Muscle of leg (tissue), 16 donors: Measurements from ENCODE around the gene CCDC174. TPM values are rescaled to one million over a fixed set of nuclear protein-coding genes. Genes with fewer than 3 reads are reported as not detected.
"Not testable (repeated sequence)": the region's sequence is repeated elsewhere in the genome, so short reads cannot be mapped to it uniquely, and the experiment has no call there.

Experiments
- DNase-seq: peaks from one replicate; pipeline ENCODE4 v3.0.0; 2013
- H3K27ac ChIP-seq: one replicate; pipeline ENCODE4 v1.5.1; 2013; ENCODE audit warnings: mild to moderate bottlenecking, low read length, control low read depth
- H3K27me3 ChIP-seq: one replicate; pipeline ENCODE4 v1.6.1; 2013; ENCODE audit warnings: low read length; ENCODE audit not compliant: control insufficient read depth, insufficient read depth
- H3K36me3 ChIP-seq: one replicate; pipeline ENCODE4 v1.6.1; 2013; ENCODE audit warnings: low read length; ENCODE audit not compliant: control insufficient read depth, insufficient read depth
- H3K4me1 ChIP-seq: one replicate; pipeline ENCODE4 v1.6.1; 2013; ENCODE audit warnings: low read length; ENCODE audit not compliant: control insufficient read depth, insufficient read depth
- H3K4me3 ChIP-seq: one replicate; pipeline ENCODE4 v1.5.1; 2013; ENCODE audit warnings: low read length, control low read depth
- H3K9me3 ChIP-seq: replicated peaks from 2 replicates; pipeline ENCODE4 v1.6.1; 2013; ENCODE audit warnings: low read depth, low read length; ENCODE audit not compliant: control insufficient read depth
- WGBS: methylation state at CpG from one replicate; pipeline ENCODE4 v1.1.5; 2013; ENCODE audit warnings: missing lambda C conversion rate; ENCODE audit not compliant: insufficient coverage; 5-methylcytosine and 5-hydroxymethylcytosine counted together
- long read RNA-seq, 11 donors: transcript quantifications; one replicate each; lab custom pipeline, GENCODE V29; 2026
- polyA plus RNA-seq, 8 donors: library from polyadenylated mRNA; unstranded; fragments of 120-200 nt; gene quantifications; one replicate each; pipeline versions ENCODE4 v1.2.1 to v1.2.3, GENCODE V29; 2013; ENCODE audit warnings: inconsistent platforms in 1 of 8, low replicate concordance in 1 of 8; ENCODE audit not compliant: insufficient read length in 8 of 8, insufficient read depth in 1 of 8
- total RNA-seq: library from RNA; stranded (reverse); fragments of 120-200 nt; gene quantifications from one replicate; pipeline ENCODE4 v1.2.4, GENCODE V29; 2013

CCDC174 gene
- total RNA-seq, result 21.0 TPM
- 10 to 100 TPM; 14.8 to 19.6 (median 17.2) TPM for polyA plus RNA-seq
- long read RNA-seq, donor 1, partial matches to known transcripts, result 0 of 2 reads
- long read RNA-seq, donor 1, other reads (novel, unspliced or antisense), result 0 of 2 reads
- long read RNA-seq, donor 2, result 0 reads
- long read RNA-seq, donor 3, transcript CCDC174-202 (11 exons, 2,942 nt), result major isoform, 5 of 5 reads
- long read RNA-seq, donor 3, partial matches to known transcripts, result 0 of 5 reads
- long read RNA-seq, donor 3, other reads (novel, unspliced or antisense), result 0 of 5 reads
- long read RNA-seq, donor 4, result 0 reads
- long read RNA-seq, donor 5, partial matches to known transcripts, result 0 of 5 reads
- long read RNA-seq, donor 5, other reads (novel, unspliced or antisense), result 0 of 5 reads
- long read RNA-seq, donor 6, partial matches to known transcripts, result 0 of 2 reads
- long read RNA-seq, donor 6, other reads (novel, unspliced or antisense), result 0 of 2 reads
- long read RNA-seq, donor 7, partial matches to known transcripts, result 0 of 2 reads
- long read RNA-seq, donor 7, other reads (novel, unspliced or antisense), result 0 of 2 reads
- long read RNA-seq, donor 8, partial matches to known transcripts, result 0 of 2 reads
- long read RNA-seq, donor 8, other reads (novel, unspliced or antisense), result 0 of 2 reads
- long read RNA-seq, donor 9, partial matches to known transcripts, result 0 of 3 reads
- long read RNA-seq, donor 9, other reads (novel, unspliced or antisense), result 0 of 3 reads
- long read RNA-seq, donor 10, partial matches to known transcripts, result 0 of 3 reads
- long read RNA-seq, donor 10, other reads (novel, unspliced or antisense), result 0 of 3 reads
- long read RNA-seq, donor 11, partial matches to known transcripts, result 0 of 6 reads
- long read RNA-seq, donor 11, other reads (novel, unspliced or antisense), result 0 of 6 reads

DNA sequence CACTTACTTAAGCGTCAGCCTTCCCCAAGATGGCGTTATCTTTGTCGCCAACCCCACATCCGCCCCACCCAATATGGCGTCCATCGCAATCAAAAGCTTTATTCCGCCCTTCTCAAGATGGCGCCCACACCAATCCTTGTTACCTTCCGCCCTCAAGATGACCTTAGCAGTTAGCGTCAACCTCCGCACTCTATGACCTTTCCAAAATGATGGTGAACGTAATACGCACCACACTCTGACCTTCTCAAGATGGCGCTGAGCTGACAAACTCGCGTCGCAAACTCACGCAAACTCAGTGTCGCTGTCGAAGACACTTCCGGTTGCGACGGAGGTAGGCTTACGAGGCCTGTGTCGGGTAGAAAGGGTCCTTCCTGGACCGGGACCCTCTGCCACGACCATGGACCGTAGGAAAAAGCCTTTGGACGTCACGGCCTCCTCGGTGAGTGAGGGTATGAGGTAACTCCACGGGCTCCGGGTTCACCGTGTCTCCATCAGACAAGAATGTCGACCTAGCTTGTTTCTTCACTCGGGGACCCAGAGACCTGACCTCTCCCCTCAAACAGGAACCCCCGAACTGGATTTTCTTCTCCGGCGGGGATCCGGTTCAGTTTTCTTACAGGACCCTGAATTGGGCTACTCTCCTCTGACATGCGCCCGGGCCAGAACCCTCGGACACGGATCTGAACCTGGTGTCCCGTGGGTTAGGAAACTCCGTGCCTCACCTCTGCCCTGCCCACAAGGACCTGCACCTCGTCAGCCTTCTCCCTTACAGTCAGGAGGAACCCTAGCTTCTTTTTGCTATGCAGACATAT, at the start of gene CCDC174:
CCDC174 (plus strand) TSS at position 323 of the 812 bp plus-strand sequence; CDS start at position 398, 75 bp downstream.
- H3K36me3 ChIP-seq, result peaks cover 10% of the 10 kb centered on the region
- peaks cover 8% of the 10 kb centered on the region for H3K4me1 ChIP-seq
- peak; percentile 100 for DNase-seq
- no peaks in the 10 kb centered on the region for H3K9me3 ChIP-seq
- peak within 1 kb of the TSS; percentile 93 for H3K27ac ChIP-seq
- H3K4me3 ChIP-seq, result peak within 1 kb of the TSS; percentile 93
- peaks cover 10% of the 10 kb centered on the region for H3K27me3 ChIP-seq
- WGBS, result under 1% methylated on average over 46 of the region's 47 CpGs

DNA sequence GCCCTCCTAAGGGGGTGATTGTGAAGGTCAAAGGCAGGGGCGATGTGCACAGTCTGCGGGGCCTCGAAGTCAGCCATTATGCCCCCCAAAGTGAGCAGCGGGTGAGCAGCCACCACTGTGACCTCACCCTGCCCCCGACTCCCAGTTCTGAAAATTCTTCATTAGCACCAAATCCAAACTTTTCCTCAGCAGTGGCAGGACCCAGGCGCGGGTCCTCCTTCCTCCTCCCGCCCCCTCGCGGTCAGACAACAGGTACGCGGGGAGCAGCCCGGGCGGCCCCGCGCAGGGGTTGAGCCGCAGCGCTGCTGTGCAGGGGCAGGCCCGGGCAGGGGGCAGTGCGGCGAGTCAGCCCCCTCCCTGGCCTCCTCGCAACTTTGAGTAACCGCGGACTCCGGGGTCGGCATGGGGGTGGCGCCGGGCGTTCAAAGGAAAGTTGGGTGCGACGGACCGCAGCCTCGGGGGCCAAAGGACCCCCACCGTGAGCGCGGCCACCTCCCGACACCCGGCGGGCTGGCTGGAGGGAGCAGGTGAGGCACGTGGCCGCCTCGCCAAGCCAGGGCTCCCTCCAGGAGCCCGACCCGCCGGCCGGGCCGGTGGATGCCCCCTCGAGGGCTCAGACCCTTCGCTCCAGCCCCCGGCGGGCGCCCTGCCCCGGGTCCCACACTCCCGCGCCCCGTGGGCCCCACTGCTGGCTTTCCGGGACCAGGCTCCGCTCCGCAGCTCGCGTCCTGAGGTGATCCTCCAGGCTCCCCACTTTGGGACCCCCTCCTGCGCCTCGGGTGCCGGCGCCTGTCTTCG, 49.4 kb upstream of the CCDC174 start:
- Histone ChIP-seq H3K27ac (no peak overlapping the region), H3K9me3 (no peaks in the 10 kb centered on the region), H3K4me1 (no peaks in the 10 kb centered on the region), H3K4me3 (no peak overlapping the region), H3K36me3 (no peaks in the 10 kb centered on the region), H3K27me3 (peaks cover 74% of the 10 kb centered on the region)
- WGBS, result under 1% methylated on average over 61 of the region's 66 CpGs
- DNase-seq, result no peak

DNA sequence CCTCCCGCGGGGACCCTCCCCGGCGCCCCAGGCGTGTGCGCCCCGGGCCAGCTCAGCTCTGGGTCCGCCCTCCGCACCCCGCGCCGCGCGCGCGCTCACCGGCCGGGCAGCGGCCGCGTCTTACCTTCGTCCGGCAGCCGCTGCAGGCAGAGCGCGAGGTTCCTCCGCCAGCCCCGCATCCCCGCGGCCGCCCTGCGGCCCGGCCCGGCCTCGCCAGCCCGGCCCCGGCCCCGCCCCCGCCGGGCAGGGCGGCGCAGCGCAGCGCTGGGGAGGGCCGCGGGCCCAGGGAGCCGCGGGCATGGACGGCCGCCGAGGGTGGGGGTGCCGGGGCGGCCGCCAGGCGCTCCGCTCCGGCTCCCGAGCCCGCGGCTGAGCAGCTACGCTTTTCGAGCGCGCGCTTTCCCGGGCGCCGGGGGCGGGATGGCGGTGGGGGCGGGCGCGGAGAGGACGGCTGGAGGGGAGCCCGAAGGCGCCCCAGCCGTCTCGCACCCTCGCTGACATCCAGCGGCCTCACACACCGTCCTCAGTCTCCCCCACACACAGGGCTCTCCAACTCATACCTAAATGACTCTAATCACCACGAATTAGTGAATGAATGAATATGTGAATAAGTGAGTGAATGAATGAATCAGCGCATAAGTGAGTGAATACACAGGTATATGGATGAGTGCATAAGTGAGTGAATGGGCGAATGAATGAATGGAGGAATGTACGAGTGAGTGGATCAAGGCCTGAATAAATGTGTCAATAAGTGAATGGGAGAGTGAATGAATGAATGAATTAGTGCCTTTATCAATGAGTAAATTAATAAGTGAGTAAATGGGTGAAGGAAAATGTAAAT, 48.5 kb upstream of the CCDC174 start:
- Histone ChIP-seq H3K27ac (no peak overlapping the region), H3K36me3 (no peaks in the 10 kb centered on the region), H3K4me1 (no peaks in the 10 kb centered on the region), H3K9me3 (no peaks in the 10 kb centered on the region), H3K27me3 (peaks cover 76% of the 10 kb centered on the region), H3K4me3 (no peak overlapping the region)
- 4% methylated on average over 66 of the region's 85 CpGs for WGBS
- DNase-seq, result no peak

DNA sequence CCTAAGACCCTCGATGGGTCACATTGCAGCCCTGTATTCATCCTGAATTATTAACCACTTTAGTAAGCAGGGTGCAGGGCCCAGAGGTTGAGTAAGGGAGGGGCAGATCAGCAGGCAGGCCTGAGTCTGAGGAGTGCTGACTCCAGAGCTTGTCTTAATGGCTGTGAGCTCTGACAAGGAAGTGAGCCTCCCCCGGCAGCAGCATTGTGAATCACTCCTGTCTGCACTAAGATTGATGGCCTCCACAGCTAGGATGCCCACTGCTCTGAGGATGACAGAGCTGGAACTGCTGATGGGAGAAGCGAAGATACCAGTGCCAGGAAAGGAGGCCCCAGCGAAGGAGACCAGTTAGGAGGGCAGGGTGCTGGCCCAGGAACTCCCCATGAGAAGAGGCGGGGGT, 46.5 kb upstream of the CCDC174 start:
- Histone ChIP-seq H3K36me3 (no peaks in the 10 kb centered on the region), H3K9me3 (no peaks in the 10 kb centered on the region), H3K27me3 (peaks cover 70% of the 10 kb centered on the region), H3K27ac (no peak overlapping the region), H3K4me3 (no peak overlapping the region), H3K4me1 (no peaks in the 10 kb centered on the region)
- no peak for DNase-seq
- WGBS, result 57% methylated on average over 3 of the region's 5 CpGs

DNA sequence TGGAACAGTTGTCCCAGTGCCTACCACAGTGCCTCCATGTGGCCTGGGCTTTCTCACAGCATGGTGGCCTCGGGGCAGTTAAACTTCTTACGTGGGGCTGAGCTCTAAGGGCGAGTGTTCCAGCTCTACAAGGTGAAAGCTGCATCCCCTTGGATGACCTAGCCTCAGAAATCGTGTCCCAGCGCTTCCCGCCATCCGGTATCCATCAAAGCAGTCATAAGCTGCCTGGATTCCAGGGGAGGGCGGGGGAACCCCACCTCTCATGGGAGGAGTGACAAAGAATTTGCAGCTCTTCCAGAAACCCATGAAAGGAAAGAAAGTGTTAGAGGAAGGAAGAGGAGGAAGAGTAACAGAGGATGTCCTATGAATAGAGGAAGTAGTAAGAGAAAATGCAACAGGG, 45.8 kb upstream of the CCDC174 start:
- WGBS, result 32% methylated on average over 4 of the region's 8 CpGs
- Histone ChIP-seq H3K27ac (no peak overlapping the region), H3K9me3 (no peaks in the 10 kb centered on the region), H3K27me3 (peaks cover 66% of the 10 kb centered on the region), H3K4me1 (no peaks in the 10 kb centered on the region), H3K4me3 (no peak overlapping the region), H3K36me3 (no peaks in the 10 kb centered on the region)
- DNase-seq, result no peak

DNA sequence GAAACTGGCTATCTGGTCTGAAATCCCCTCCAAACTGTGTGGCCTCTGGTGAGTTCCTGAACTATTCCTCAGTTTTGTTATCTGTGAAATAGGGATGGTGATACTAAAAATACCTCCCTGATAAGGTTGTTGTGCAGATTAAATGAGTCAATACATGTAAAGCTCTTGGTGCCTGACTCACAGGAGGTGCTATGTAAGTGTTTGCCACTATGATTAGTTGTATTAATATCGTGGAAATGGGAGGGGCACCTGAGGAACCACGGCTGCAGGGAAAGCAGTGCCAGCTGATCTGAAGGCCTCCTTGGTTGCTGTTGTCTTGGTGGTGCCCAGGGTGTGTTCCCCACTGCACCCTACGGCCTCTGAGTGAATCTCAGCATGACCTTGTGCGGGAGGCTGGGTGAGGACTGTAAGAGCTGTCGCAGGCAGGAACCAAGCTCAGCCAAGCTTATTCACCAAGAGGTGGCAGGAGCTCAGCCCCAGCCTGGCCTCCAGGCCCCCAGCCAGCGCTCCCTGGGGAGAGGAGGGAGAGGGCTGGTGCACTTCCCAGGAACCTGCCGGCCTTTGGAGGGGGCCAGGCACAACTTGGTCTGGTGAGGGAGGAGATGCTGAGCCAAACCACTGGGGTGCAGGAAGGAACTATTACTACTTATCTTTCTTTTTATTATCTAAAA, 44.8 kb upstream of the CCDC174 start:
- DNase-seq, result no peak
- Histone ChIP-seq H3K4me1 (no peaks in the 10 kb centered on the region), H3K27ac (no peak overlapping the region), H3K9me3 (no peaks in the 10 kb centered on the region), H3K27me3 (peaks cover 57% of the 10 kb centered on the region), H3K36me3 (no peaks in the 10 kb centered on the region), H3K4me3 (no peak overlapping the region)
- 76% methylated on average over 3 of the region's 7 CpGs for WGBS

DNA sequence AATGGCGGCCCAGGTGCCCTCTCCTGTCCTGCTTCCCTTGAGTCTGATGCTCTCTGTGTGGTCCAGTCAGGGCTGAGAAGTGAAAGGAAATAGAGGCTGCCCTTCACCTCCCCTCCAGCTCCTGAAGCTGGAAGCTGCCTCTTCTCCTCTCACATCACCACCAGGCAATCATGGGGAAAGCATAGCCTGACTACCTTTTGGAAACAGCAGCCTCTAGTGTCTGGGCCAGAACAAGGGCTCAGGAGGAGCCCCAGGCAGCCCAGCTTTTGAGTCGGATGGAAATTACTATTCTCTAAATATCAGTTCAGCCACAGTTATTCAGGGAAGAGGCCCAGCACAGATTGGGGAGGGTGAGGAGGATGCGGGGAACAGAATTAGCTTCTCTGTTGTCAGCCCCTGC, 43.3 kb upstream of the CCDC174 start:
- peaks cover 45% of the 10 kb centered on the region for H3K27me3 ChIP-seq
- no peaks in the 10 kb centered on the region for H3K4me1 ChIP-seq
- DNase-seq, result no peak
- WGBS, result 60% methylated on average over 1 of the region's 3 CpGs
- H3K27ac ChIP-seq, result no peak overlapping the region
- no peaks in the 10 kb centered on the region for H3K9me3 ChIP-seq
- H3K4me3 ChIP-seq, result no peak overlapping the region
- no peaks in the 10 kb centered on the region for H3K36me3 ChIP-seq

DNA sequence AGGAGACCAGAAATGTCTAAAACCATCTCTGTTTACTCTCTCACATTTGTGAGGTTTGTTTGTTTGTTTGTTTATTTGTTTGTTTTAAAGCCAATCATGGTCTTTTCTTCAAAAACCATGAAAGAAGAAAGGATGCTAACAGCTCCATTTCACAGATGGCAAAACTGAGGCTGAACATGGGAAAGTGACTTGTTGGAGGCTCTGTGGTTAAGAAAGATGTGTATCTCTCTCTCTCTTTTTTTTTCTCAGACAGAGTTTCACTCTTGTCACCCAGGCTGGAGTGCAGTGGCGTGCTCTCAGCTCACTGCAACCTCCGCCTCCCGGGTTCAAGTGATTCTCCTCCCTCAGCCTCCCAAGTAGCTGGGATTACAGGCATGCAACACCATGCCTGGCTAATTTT, 42.5 kb upstream of the CCDC174 start:
- not testable (repeated sequence) for H3K4me3 ChIP-seq, H3K4me1 ChIP-seq, H3K27ac ChIP-seq, H3K36me3 ChIP-seq, H3K9me3 ChIP-seq, DNase-seq
- 89% methylated on average over 3 of the region's 3 CpGs for WGBS
- H3K27me3 ChIP-seq, result peaks cover 40% of the 10 kb centered on the region
